Neural progenitor cell (in vitro differentiated cells): Measurements from ENCODE around the gene C9.

Experiments used
- EZH2phosphoT487 ChIP-seq: fragments of 200-600 bp; sonication (generic); IDR thresholded peaks from 2 replicates; pipeline ENCODE4 v1.6.1; 2017; ENCODE audit warnings: antibody characterized with exemption
- TF ChIP-seq, protein P1 (sequence below): fragments of 200-600 bp; sonication (generic); IDR thresholded peaks from 2 replicates; pipeline ENCODE4 v1.5.1; 2017; ENCODE audit warnings: antibody characterized with exemption, mild to moderate bottlenecking

DNA sequence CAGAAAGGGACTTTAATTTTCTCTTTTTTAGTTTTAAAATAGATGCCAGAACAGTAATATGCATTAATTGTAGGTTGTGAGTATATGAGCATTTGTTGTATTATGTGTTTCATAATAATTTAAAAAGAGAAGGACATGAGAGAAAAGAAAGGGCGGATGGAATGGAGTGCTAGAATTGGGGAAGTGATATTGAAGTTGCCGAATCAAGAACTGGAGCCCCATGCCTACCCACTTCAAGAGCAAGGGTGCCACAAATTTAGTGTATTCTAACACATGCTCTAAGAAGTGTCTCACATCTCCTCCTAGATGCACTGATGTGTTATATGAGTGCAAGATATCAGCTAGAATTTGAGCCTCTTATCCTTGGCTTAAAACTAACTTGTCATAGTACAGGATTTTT is 101.3 kb downstream of the C9 start:
- TF ChIP-seq EZH2phosphoT487, result no peak
- TF ChIP-seq, protein P1, sequence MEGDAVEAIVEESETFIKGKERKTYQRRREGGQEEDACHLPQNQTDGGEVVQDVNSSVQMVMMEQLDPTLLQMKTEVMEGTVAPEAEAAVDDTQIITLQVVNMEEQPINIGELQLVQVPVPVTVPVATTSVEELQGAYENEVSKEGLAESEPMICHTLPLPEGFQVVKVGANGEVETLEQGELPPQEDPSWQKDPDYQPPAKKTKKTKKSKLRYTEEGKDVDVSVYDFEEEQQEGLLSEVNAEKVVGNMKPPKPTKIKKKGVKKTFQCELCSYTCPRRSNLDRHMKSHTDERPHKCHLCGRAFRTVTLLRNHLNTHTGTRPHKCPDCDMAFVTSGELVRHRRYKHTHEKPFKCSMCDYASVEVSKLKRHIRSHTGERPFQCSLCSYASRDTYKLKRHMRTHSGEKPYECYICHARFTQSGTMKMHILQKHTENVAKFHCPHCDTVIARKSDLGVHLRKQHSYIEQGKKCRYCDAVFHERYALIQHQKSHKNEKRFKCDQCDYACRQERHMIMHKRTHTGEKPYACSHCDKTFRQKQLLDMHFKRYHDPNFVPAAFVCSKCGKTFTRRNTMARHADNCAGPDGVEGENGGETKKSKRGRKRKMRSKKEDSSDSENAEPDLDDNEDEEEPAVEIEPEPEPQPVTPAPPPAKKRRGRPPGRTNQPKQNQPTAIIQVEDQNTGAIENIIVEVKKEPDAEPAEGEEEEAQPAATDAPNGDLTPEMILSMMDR, result no peak
